Adrenal gland (tissue), 5 donors: ENCODE measurements around the gene SNX30.

Experiments used
- POLR2A ChIP-seq, 2 donors: fragments of 450-650 bp; IDR thresholded peaks; one replicate each; pipeline ENCODE4 v1.6.1; 2017; ENCODE audit warnings: antibody characterized with exemption in 2 of 2, mild to moderate bottlenecking in 2 of 2, moderate library complexity in 1 of 2
- TF ChIP-seq, protein P1 (sequence below), 6 experiments: fragments of 450-650 bp in 4 of 6; fragments of 200-600 bp in 2 of 6; sonication (generic) in 1 of 6; IDR thresholded peaks; 1 replicate in 5 of 6; 2 replicates in 1 of 6; pipeline versions ENCODE4 v1.5.1 to v1.8.0; 2016 to 2021; ENCODE audit warnings: antibody characterized with exemption in 6 of 6, mild to moderate bottlenecking in 2 of 6, moderate library complexity in 1 of 6
- donor health status: DM: no; HTN: no; CAD: no.

DNA sequence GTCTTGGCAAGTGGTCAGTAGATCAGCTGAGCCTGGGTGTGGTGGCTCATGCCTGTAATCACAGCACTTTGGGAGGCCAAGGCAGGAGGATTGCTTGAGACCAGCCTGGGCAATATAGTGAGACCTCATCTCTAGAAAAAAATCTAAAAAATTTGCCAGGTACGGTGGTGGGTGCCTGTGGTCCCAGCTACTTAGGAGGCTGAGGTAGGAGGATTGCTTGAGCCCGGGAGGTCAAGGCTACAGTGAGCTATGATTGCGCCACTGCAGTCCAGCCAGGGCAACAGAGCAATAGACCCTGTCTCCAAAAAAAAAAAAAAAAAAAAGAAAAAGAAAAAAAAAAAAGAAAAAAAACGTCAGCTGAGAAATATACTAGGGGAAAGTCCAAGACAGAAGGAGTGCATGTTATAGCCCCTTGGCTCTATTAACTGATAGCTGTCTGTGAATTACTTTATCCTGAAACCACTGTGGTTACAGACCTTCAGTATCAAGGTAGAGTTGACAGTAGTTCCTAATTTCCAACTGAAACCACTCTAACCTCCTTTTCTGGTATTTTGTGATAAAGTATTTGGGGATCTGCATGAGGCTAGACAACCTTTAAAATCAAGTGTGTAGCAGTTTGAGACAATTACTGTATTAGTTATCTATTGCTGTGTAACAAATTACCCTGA is 30.3 kb upstream of the SNX30 start:
- TF ChIP-seq, protein P1, sequence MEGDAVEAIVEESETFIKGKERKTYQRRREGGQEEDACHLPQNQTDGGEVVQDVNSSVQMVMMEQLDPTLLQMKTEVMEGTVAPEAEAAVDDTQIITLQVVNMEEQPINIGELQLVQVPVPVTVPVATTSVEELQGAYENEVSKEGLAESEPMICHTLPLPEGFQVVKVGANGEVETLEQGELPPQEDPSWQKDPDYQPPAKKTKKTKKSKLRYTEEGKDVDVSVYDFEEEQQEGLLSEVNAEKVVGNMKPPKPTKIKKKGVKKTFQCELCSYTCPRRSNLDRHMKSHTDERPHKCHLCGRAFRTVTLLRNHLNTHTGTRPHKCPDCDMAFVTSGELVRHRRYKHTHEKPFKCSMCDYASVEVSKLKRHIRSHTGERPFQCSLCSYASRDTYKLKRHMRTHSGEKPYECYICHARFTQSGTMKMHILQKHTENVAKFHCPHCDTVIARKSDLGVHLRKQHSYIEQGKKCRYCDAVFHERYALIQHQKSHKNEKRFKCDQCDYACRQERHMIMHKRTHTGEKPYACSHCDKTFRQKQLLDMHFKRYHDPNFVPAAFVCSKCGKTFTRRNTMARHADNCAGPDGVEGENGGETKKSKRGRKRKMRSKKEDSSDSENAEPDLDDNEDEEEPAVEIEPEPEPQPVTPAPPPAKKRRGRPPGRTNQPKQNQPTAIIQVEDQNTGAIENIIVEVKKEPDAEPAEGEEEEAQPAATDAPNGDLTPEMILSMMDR (IDR thresholded peaks at IDR 0.05), result no peak
- no peak for TF ChIP-seq POLR2A (IDR thresholded peaks at IDR 0.05)
